Islet precursor cell (in vitro differentiated cells): ENCODE data around the gene PRSS2.
A peak's percentile ranks its signal among the peaks of the same experiment; 100 is the strongest.
"Not testable (repeated sequence)": the region's sequence is repeated elsewhere in the genome, so short reads cannot be mapped to it uniquely, and the experiment has no call there.

Experiments
- DNase-seq: peaks from one replicate; pipeline ENCODE4 v3.0.0-alpha.2; 2018

The PRSS2 gene

GRCh38 chr7:142760071-142760642, 10.6 kb upstream of the PRSS2 start:
- peak; percentile 67 for DNase-seq

DNA sequence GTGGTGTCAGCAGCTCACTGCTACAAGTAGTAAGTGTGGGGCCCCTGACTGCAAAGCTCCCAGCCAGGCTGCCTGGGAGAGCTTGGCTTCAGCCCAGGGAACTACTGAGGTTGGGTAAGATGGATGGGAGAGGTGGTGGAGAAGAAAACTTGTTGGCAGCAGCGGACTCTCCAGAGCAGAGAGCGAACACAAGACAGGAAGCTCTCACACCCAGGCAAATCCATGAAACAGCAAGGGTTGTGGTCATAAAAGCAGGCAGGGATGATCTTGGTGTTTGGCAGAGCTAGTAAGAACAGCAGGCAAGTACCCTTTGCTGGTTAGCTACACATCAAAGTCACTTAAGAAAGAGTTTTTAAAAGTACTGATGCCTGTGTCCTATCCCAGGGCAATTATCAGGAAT, 9.2 kb upstream of the PRSS2 start:
- DNase-seq: peak; percentile 28

DNA sequence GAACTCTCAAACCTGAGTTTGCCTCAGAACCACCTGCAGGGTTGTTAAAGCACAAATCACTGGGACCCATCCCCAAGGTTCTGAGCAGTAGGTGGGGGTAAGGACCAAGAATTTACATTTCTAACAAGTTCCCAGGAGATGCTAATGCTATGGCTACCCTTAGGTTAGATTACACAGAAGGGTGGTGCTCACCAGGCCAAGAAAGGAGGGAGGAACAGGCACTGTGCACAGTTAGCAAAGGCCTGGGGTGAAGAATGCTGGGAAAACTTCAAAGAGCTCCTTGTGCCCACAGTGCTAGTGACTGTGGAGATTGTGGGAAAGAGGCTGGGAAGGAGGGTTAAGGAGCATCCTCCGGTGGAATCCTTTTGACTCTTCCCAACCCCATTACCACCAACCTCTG, 8.7 kb upstream of the PRSS2 start:
- DNase-seq: no peak

DNA sequence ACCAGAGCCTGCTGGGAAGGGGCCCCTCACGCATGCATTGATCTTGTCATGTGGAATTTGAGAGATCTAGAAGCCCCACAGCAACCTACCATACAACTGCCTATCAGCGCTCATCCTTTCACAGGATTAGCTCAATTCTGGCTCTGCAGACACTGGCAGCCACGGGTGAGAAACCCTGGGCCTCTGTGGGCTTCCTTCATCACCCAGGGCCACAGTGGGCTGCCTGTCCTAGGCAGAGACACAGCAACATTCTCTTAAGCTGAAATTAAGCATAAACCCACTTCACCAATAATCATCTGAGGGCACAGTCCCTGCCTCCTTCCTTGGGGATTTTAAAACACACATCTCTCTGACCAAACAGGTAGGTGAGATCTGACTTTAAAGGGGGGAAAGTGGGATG, 3.3 kb upstream of the PRSS2 start:
- no peak for DNase-seq

GRCh38 chr7:142767861-142768260, 2.9 kb upstream of the PRSS2 start:
- DNase-seq: no peak

DNA sequence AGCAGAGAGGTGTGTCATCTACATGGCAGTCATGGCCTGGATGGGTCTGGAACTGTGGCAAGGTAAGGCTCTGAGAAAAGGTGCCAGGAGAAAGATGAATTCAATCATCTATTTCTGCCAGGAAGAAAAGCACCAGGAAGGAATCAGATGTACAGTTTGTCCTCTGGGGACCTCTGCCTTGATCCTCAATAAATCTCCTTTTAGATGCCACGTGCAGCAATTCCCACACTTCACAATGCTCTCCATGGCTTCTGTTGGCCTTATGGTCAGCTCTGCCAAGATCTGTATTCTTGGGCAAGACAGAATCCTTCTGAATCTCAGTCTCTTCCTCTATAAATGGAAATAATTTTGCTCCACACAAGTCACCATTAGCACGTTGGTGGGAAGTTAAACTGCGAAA, 1.9 kb upstream of the PRSS2 start:
- DNase-seq: not testable (repeated sequence)

- DNase-seq: no peak
Observed at GRCh38 chr7:142771353-142771723, 568 bp downstream of the PRSS2 start.

DNA sequence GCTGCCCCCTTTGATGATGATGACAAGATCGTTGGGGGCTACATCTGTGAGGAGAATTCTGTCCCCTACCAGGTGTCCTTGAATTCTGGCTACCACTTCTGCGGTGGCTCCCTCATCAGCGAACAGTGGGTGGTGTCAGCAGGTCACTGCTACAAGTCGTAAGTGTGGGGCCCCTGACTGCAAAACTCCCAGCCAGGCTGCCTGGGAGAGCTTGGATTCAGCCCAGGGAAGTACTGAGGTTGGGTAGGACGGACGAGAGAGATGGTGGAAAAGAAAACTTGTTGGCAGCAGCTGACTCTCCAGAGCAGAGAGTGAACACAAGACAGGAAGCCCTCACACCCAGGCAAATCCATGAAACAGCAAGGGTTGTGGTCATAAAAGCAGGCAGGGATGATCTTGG, 1.3 kb downstream of the PRSS2 start:
- DNase-seq: no peak

- DNase-seq: no peak
Observed at GRCh38 chr7:142772673-142773072, 1.9 kb downstream of the PRSS2 start.

DNA sequence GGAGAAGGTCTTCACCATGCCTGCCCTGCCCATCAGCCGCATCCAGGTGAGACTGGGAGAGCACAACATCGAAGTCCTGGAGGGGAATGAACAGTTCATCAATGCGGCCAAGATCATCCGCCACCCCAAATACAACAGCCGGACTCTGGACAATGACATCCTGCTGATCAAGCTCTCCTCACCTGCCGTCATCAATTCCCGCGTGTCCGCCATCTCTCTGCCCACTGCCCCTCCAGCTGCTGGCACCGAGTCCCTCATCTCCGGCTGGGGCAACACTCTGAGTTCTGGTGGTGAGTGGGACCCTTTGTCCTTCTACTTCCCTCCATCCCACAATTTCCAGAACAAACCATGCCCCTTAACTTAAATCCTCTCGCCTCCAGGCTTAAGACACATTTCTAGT, 2.5 kb downstream of the PRSS2 start:
- DNase-seq: no peak

DNA sequence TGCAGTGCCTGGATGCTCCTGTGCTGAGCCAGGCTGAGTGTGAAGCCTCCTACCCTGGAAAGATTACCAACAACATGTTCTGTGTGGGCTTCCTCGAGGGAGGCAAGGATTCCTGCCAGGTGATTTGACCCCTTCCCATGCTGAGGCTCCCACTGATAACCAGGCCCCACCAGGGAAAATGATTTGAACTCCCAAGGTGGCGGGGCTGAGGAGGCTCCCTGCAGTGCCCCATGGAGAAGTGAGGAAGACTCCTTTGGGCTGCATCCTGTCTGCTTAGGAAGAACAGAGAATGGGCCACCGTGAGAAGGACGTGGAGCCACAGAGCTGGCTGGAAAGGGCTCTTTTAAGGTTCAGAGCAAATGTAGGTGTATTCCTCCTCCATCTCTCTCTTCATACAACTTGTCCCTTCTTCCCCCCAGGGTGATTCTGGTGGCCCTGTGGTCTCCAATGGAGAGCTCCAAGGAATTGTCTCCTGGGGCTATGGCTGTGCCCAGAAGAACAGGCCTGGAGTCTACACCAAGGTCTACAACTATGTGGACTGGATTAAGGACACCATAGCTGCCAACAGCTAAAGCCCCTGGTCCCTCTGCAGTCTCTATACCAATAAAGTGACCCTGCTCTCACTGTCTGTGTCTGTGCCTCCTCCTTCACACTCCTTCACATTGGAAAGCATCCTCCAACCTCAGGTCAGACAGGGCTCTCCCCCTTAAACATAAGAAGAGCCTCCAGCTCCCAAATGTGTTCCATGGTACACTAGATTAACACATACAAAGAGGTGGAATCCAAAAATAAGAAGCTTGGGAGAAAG, 3.4 kb downstream of the PRSS2 start:
- DNase-seq: no peak

DNA sequence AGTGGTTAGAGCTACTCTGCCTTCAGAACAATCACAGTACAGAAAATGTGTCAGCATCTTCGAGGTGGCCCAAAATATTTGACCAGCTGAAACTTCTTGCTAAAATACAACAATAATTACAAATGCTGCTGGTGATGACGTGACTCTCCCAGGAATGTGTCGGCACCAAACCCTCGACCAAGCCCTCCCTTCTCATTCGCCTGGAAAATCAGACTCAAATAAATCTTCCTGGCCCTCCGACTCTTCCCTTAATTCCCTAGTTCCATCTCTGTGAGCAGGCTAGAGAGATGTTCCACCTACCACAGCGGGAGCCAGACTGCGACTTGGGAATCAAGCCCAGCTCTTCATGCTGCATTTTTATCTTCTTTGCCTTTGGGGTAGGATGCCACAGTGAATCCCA, 4.1 kb downstream of the PRSS2 start:
- no peak for DNase-seq

DNA sequence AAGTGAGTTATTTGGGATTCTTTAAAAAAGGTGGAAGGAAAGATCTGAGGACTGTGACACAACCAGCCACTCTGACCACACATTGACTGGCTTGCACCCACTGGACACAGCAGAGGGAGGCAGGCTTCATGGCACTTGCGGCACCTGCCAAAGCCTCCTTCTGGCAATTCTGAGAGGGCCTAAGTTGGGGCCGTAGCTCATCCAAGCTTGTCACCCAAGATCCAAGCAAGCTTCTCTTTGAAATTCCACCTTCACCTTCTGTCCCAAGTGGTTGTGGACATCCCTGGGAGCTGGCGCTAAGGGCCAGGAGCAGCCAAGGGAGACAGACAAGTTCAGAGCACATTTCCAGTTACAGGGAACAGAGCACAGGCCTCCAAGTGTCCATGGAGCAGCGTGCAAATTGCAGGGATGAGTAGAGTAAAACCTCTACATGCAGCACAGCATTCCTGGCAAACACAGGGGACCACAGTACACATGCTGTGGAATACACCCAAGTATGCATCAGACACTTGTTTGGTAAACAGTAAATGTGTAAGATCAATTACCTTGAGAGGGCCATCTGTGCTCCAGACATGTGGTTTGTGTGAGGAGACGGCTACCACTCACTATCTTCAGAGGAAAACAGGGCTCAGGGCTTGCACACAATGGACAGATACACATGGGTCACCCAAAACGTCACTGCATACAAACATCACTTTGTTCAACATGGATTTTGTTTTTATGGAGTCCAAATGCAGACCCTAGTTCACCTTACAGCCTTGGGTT, 4.8 kb downstream of the PRSS2 start:
- DNase-seq: not testable (repeated sequence)

DNA sequence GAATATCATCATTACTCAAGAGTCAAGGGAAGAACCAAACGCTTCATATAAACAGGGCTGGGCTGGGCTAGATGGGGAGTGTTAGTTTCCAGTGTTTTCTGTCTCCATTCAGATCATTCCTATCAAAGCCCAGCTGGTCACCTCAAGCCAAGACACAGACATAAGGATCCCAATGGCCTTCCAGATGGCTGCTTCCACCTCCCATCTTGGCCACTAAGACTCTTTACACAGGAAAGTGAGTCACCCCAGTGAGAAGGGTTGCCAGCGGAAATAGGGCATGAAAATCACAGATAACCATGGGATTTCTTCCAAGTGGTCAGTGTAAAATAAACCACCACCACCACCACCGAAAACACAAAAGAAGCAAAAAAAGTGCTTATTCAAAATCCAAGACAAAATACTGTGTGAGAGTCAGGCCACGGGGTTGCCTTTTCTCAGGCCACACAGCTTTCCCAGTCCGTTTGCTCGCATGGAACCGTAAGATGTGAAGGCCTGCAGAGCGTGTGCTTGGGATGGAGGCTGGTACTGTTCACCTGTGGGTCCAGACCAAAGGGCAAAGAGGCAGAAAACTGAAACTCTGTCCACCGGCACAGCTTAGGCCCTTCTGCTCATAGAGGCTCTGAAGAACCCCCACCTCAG, 5.6 kb downstream of the PRSS2 start:
- DNase-seq: no peak

DNA sequence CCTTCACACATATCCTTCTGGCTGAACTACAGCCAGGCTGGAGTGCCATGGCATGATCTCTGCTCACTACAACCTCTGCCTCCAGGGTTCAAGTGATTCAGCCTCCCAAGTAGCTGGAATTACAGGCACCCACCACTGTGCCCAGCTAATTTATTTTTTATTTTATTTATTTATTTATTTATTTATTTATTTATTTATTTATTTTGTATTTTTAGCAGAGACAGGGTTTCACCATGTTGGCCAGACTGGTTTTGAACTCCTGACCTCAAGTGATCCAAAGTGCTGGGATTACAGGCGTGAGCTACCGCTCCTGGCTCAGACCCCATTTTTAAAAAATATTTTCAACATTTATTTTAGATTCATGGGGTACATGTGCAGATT, 6.1 kb downstream of the PRSS2 start:
- DNase-seq: not testable (repeated sequence)

- DNase-seq: no peak
Observed at GRCh38 chr7:142777318-142777717, 6.5 kb downstream of the PRSS2 start.

DNA sequence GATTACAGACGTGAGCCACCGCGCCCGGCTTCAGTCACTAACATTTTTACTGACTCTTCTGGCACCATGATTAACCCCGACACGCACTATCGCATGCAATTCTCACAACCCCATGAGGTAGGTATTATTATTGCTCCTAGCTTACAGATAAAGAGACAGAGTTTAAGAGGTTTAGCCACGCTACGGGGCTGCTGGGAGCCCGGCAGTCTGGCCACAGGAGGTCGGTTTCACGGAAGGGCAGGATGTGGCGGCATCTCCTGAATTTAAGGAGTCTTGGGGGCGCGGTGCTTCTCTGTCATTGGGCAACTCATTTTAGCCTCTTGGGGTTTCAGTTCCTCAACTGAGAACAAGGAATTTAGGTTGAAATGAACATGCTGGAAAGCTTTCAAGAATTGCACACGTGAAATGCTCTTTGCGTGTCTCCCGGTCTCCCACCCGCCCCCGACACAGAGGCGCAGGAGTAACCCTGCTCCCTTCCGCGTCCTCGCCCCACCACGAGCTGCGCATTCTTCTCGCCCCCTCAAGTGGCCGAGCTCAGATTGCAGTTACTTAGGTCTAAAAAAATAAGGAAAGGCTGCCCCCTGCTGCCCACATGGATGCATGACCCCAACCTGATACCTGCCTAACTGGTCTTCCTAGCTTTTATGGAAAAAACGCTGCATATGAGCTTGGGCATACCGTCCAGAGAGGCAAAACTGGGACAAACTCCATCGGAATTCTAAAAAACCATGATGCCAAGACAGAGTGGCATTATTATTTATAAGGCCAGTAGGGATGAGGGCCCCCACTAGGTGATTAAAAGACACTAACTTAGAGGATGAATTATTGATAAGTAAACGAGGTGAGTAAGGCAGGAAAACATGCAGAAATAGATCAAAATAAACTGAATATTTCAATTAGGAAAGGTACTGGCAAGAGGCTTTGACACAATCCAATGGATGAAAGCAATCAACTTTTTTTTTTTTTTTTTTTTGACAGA, 12.4 kb downstream of the PRSS2 start:
- peak; percentile 94 for DNase-seq

DNA sequence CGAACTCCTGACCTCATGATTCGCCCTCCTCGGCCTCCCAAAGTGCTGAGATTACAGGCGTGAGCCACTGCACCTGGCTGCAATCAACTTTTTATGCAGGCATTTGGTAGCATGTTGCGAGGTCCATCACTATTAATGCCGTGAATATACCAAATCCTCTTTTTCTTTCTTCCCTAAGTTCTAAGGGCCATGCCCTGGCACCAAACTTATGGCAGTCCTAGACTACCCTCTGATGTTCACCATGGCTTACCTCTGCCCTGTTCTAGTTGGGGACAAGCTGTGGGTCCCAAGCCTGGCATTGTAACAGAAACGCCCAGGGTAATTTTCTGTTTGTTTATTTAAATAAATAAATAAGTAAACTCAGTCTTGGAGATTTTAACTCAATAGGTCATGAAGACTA, 13.3 kb downstream of the PRSS2 start:
- DNase-seq: no peak

- no peak for DNase-seq
Observed at GRCh38 chr7:142784716-142785115, 13.9 kb downstream of the PRSS2 start.

- DNase-seq: no peak
Observed at GRCh38 chr7:142785841-142786250, 15.1 kb downstream of the PRSS2 start.

DNA sequence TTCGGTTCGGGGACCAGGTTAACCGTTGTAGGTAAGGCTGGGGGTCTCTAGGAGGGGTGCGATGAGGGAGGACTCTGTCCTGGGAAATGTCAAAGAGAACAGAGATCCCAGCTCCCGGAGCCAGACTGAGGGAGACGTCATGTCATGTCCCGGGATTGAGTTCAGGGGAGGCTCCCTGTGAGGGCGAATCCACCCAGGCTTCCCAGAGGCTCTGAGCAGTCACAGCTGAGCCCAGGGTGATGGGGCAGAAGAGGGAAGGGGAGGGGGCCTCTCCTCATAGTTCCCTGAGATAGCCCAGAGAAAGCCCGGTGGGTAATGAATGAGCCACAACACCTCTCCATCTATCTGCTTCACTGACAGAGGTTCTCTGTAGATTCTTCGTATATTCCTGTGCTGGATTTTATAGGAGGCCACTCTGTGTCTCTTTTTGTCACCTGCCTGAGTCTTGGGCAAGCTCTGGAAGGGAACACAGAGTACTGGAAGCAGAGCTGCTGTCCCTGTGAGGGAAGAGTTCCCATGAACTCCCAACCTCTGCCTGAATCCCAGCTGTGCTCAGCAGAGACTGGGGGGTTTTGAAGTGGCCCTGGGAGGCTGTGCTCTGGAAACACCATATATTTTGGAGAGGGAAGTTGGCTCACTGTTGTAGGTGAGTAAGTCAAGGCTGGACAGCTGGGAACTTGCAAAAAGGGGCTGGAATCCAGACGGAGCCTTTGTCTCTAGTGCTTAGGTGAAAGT, 16.4 kb downstream of the PRSS2 start:
- DNase-seq: no peak

DNA sequence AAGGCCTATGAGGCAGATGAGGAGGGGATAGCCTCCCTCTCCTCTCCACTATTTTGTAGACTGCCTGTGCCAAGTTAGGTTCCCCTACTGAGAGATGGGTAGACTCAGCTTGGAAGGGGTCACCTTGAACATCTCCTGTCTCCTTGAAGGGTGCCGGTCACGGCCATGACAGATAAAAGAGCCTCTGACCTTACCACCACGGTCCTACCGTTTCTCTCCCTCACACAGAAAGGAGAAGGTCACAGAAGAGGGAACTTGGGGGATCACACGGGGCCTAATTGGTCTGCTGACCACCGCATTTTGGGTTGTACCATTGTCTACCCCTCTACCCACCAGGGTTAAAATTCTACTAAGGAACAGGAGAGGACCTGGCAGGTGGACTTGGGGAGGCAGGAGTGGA, 17.0 kb downstream of the PRSS2 start:
- DNase-seq: no peak
